ENCODE results near the gene SLC35G6.
"Not testable (repeated sequence)": the region's sequence is repeated elsewhere in the genome, so short reads cannot be mapped to it uniquely, and the experiment has no call there.

The SLC35G6 gene

DNA sequence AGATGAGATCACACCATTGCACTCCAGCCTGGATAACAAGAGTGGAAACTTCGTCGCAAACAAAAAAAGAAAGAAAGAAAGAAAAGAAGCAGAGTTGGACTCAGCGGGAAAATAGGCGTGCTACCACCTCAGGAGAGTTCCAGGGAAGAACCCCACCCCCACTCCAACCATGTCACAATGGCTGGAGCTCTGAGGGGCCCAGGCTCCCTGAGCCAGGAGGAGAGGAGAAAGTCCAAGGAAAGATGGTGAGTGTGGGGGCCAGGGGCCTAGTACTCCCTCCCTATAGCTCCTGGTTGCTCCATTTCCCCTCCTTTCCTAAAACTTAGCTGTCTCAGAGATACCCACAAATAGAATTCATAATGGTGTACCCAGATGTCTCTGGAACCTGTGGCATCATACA lies at the start of gene SLC35G6:
SLC35G6 (plus strand) TSS at position 172 of the 400 bp plus-strand sequence; CDS start at position 243, 71 bp downstream.
- not testable (repeated sequence) for DNase-seq (ENCODE audit: low read depth in 2 of 2)

- DNase-seq (ENCODE audit: low read depth in 2 of 2) = no peak
These were observed 49.0 kb upstream of the SLC35G6 start for GRCh38 chr17:7432296-7432695.

DNA sequence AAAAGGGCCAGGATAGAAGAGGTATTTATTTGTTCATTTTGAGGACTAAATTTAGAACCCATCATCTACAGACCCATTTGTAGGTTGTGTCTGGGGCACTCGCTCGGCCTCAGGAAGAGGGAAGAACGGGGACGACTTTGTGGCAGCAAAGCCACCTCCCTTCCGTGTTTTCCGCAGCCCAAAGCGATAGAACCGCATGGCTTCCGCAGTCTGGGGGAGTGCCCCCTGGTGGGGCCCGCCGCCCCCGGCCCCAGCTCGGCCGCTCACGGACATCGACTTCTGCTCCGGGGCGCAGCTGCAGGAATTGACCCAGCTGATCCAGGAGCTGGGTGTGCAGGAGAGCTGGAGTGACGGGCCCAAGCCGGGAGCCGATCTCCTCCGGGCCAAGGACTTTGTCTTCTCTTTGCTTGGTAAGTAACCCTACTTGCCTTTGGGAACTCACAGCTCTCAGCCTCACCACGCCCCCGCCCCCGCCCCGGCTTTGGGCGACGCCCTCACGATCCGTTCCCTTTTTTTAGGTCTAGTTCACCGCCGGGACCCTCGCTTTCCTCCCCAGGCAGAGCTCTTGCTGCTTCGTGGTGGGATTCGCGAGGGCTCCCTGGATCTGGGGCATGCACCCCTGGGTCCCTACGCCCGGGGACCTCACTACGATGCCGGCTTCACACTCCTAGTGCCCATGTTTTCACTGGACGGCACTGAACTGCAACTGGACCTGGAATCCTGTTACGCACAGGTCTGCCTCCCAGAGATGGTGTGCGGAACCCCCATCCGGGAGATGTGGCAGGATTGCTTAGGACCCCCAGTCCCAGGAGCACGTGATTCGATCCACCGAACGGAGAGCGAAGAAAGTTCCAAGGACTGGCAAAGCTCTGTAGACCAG lies 45.3 kb upstream of the SLC35G6 start:
- DNase-seq (ENCODE audit: low read depth in 2 of 2) = peak in 1 of 2 donors; percentile 38

DNA sequence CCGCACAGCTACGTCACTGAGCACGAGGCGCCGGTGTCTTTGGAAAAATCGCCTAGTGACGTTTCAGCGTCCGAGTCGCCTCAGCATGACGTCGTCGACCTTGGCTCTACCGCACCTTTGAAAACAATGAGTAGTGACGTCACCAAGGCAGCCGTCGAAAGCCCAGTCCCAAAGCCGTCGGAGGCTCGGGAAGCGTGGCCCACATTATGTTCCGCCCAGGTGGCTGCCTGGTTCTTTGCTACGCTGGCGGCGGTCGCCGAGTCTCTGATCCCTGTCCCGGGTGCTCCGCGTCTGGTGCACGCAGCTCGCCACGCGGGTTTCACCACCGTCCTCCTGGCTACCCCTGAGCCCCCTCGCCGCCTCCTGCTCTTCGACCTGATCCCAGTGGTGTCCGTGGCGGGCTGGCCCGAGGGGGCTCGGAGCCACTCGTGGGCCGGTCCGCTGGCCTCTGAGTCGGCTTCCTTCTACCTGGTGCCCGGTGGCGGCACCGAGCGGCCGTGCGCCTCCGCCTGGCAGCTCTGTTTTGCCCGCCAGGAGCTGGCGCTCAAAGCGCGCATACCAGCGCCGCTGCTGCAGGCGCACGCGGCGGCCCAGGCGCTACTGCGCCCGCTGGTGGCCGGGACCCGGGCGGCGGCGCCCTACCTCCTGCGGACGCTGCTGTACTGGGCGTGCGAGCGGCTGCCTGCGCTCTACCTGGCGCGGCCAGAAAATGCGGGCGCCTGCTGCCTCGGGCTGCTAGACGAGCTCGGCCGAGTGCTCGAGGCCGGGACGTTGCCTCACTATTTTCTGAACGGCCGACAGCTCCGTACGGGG lies 44.5 kb upstream of the SLC35G6 start:
- DNase-seq (ENCODE audit: low read depth in 2 of 2) = peak; percentile 50 to 67

- DNase-seq (ENCODE audit: low read depth in 2 of 2) = no peak
These were observed 43.8 kb upstream of the SLC35G6 start for GRCh38 chr17:7437369-7437863.

GRCh38 chr17:7437950-7438614 lies 43.2 kb upstream of the SLC35G6 start:
- DNase-seq (ENCODE audit: low read depth in 2 of 2) = peak in 1 of 2 donors; percentile 35

DNA sequence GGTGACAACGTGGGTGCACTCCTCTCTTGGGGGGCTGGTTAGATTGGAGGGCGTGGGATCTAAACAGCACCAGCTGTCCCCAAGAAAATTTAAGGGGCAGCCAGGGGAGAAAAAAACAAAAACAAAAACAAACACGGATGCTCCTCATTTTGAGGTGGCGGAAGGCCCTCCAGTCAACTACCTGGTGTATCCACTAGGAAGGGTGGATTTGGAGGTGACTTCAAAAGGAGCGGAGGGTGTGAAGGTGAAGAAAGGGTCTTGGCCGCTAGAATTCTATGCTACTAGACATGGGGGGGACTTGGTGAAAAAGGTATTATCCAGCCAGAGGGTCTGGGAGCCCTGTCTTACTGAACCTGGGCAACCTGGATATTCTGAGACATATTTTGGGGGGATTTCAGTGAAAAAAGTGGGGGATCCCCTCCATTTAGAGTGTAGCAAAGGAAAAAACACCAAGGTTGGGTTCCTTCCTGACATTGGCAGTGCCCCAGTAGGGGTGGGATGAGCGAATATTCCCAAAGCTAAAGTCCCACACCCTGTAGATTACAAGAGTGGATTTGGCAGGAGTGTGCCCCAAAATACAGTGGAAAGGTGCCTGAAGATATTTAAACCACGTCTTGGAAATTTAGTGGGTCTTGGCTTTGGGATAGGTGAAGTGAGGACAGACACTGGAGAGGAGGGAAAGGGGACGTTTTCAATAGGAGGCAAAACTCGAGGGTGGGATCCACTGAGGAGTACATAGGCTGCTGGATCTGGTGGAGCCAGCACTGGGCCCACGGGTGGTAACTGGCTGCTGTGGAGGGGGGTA lies 42.4 kb upstream of the SLC35G6 start:
- DNase-seq (ENCODE audit: low read depth in 2 of 2) = no peak

GRCh38 chr17:7439462-7440112 lies 41.7 kb upstream of the SLC35G6 start, which contains the start of gene FGF11:
Gene FGF11 (plus strand): TSS chr17:7439512. CDS start chr17:7439621, 109 bp downstream.
- no peak for DNase-seq (ENCODE audit: low read depth in 2 of 2)

DNA sequence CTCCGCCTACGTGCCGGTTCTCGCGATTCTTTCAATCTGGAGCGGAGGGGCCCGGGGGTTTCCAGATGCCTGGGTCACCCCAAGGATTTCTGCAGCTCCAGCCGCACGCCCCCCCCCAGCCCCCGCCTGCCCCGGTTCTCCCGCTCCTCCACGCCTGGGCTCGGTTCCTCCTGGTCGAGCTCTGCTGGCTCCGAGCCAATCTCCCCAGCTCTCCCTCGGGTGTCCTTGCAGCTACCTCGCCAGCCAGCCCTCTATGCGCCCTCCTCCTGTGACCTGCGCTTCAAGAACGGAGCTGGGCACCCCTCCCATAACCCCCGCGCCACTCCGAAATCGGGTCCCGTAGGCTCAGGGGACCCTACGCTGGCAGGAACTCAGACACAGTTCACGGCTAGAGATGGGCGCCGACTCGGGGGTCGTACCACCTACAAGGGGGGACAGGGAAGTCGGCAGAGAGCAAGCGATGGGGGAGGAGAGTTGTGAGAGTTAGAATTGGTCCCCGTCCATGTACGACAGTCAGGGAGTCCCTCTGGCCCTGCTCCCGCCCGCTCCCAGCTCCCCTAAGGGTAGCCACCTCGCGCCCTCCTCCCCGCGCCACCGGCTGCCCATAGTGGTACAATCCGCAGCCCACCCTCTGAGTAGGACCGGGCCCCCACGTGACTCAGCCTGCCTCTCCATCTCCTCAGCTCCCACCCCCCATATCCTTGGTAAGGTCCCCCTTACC lies 41.0 kb upstream of the SLC35G6 start:
- DNase-seq (ENCODE audit: low read depth in 2 of 2) = no peak

GRCh38 chr17:7440834-7441195 lies 40.4 kb upstream of the SLC35G6 start:
- DNase-seq (ENCODE audit: low read depth in 2 of 2) = no peak

- DNase-seq (ENCODE audit: low read depth in 2 of 2) = no peak
These were observed 40.0 kb upstream of the SLC35G6 start for GRCh38 chr17:7441266-7441665.

DNA sequence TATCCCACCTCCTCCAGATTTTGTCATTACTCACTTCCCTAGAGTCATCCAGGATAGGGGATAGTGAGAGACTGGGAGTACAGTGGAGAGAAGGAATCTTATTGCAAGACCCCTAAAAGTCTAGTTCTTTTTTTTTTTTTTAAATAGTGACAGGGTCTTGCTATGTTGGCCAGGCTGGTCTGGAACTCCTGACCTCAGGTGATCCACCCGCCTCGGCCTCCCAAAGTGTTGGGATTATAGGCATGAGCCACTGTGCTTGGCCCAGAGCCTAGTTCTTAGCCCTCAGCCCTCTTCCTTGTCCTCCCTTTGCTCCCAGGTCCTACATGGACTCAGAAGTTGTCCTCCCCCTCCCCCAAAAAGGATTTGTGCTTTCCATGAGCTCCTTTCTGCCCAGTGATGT lies 39.1 kb upstream of the SLC35G6 start:
- no peak for DNase-seq (ENCODE audit: low read depth in 2 of 2)

DNA sequence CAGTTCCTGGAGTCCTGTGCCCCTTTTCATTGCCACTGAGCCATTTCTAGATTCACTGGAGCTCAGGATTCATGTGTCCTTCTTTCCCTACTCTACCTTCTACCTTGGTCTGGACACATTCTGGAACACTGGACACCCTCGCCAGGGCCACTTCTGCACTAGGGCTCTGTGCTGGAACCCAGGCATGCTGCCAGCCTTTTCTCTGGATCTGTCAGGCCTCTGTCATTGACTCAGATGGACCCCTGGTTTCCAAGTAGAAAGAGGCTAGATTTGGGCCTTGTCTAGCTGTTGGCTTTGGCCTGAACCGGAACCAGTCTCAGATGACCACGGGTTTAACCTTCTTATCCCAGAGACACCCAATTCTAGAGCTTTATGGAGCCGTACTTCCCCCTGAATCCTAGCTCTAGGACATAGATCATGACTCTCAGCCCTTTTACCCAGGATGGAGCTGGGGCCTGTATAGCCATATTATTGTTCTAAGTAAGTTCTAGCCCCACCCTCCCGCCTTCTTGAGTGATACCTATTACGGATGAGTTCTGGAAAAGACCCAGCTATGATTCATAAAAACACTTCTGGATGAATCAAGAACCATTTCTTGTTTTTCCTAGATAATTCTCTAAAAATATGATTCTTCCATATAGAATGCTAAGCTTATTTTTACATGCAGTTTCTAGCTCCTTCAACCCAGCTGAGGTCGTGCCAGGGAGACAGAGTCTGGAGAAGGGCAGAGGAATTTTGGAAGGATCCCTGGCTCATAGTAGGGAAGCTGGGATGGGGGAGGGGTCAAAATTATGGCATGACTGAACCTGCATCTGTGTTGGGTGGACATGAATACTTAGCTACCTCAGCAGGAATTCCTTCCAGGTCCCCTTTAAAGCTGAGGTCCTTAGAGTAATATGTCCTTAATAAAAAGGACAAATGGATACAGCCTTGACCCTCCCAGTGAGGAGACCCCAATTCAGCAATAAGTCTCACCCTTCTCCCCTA lies 37.5 kb upstream of the SLC35G6 start:
- DNase-seq (ENCODE audit: low read depth in 2 of 2) = no peak

DNA sequence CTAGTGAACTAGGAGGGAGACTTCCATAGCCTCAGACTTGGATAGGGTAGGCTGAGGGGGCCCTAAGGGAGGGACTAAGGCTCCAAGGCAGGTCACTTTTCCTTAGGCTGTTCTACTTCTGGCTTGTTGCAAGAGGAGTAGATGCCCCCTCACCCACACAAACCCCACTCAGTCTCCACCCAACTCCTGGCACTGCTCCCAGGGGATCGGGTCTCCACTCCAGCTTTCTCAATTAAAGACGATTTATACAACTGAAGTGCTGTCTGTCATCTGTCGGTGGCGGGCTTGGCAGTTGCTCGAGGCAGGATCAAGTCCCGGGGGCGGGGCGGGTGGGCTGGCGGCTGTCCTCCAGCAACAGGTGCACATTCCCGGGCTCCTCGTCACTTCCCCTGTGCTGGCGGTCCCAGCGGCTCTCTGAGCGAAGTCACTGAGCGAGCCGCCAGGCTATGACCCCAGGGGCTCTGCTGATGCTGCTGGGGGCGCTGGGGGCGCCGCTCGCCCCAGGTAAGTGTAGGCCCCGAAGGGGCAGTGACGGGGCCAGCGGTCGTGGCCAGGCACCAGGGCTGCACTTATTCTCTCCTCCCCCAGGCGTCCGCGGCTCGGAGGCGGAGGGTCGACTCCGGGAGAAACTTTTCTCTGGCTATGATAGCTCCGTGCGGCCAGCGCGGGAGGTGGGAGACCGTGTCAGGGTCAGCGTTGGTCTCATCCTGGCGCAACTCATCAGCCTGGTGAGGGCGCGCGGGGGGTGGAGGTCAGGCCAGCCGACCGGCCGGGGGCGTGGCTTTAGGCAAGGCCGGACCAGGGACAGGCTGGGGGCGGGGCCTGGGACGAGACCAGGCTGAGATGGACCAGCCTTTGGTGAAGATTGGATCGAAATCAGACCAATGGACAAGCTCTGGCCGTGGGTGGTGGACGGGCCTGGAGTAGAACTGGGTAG lies 36.3 kb upstream of the SLC35G6 start, which contains the start of gene CHRNB1:
CHRNB1 (plus strand) TSS at position 380 of the 937 bp plus-strand sequence; CDS start at position 447, 67 bp downstream.
- DNase-seq (ENCODE audit: low read depth in 2 of 2) = no peak

DNA sequence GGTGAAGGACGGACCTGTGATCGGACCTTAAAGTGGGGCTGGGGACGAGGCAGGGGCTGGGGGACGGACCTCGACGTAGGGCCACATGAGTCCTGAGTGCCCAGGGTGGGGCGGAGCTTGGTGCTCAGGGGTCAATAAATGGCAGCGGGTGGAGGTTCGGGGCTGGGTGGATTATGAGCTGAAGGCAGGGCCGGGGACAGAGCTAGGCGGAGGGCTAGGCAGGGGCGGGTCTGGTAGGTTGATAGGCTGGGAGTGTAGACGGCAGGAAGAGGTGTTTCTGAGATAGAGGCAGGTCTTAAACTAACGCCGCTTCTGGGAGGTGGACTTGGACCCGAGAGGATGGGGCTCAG lies 35.7 kb upstream of the SLC35G6 start:
- no peak for DNase-seq (ENCODE audit: low read depth in 2 of 2)

GRCh38 chr17:7448461-7448860 lies 32.8 kb upstream of the SLC35G6 start:
- DNase-seq (ENCODE audit: low read depth in 2 of 2) = no peak

DNA sequence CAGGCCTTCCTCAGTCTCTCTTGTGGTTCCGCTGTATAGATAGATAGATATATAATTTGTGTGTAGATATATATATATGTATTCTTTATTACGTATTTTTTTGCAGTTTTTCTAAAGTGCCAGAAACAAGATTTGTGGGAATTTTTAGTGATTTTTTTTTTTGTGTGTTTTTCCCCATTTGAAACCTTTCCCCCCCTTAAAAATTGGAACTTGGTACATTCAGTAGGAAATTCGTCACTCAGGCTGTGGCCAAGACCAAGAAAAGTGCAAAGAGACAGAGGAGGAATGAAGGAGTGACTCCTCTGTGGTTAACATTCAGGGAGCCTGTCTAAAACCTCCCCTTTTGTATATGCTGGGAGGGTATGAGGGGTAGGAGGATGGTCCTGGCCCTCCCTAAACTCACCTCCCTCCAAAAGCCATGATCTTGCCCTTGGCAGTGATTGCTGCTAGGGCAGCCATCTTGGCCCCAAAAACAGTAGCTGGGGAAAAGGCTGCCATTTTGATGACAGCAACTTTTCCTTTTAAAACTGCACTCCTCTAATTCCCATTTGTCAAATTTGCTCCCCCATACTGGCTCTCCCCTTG lies 21.2 kb upstream of the SLC35G6 start:
- no peak for DNase-seq (ENCODE audit: low read depth in 2 of 2)
